ENCODE measurements around the gene FKBP15.

DNA sequence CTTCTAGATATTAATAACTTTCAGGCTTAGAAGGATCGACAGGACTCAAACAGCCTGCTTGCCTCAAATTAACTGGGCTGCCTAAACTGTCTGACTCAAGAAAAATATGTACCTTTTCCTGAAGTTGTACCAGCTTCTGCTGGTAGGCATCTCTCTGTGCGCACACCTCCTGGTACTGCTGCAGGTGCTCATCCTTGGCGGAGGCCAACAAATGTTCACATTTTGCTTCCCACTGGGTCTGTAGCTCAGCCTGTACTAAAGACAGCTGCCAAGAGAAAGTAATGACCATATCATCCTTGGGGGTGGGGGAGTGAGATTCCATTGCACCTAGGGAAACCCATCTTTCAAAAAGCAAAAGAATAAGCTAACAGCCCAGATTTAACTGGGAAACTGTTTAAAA is 47.7 kb downstream of the FKBP15 start:
- TF ChIP-seq EZH2 (IDR thresholded peaks at IDR 0.05; ENCODE audit: low read depth, low read length, severe bottlenecking): no peak
- TF ChIP-seq POLR2A (IDR thresholded peaks at IDR 0.05; ENCODE audit: control extremely low read depth in 1 of 2, low read depth in 2 of 2, low read length in 2 of 2): no peak
- TF ChIP-seq, protein P1, sequence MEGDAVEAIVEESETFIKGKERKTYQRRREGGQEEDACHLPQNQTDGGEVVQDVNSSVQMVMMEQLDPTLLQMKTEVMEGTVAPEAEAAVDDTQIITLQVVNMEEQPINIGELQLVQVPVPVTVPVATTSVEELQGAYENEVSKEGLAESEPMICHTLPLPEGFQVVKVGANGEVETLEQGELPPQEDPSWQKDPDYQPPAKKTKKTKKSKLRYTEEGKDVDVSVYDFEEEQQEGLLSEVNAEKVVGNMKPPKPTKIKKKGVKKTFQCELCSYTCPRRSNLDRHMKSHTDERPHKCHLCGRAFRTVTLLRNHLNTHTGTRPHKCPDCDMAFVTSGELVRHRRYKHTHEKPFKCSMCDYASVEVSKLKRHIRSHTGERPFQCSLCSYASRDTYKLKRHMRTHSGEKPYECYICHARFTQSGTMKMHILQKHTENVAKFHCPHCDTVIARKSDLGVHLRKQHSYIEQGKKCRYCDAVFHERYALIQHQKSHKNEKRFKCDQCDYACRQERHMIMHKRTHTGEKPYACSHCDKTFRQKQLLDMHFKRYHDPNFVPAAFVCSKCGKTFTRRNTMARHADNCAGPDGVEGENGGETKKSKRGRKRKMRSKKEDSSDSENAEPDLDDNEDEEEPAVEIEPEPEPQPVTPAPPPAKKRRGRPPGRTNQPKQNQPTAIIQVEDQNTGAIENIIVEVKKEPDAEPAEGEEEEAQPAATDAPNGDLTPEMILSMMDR (IDR thresholded peaks at IDR 0.05; ENCODE audit: control extremely low read depth in 1 of 3, insufficient read depth in 1 of 3, low read depth in 1 of 3, low read length in 3 of 3): no peak

Data from H1 (cell line).